Thoracic aorta (tissue), 2 donors: ENCODE measurements around the gene POU2AF3. TPM values are rescaled to one million over a fixed set of nuclear protein-coding genes. Genes with fewer than 3 reads are reported as not detected.

Source experiments
- ATAC-seq: fragments of 150-250 bp; one replicate; pipeline ENCODE4 v1.8.0; 2017; ENCODE audit warnings: low read depth; ENCODE audit not compliant: insufficient number of reproducible peaks, low FRiP score
- DNase-seq: peaks from one replicate; pipeline ENCODE4 v3.0.0-alpha.2; 2020; ENCODE audit warnings: low spot score
- H3K27ac ChIP-seq, 2 donors: fragments of 200-600 bp; sonication (generic); 1 replicate in 1 of 2; 2 replicates in 1 of 2; pipeline ENCODE4 v1.5.1; 2016; ENCODE audit warnings: mild to moderate bottlenecking in 2 of 2, moderate library complexity in 2 of 2
- H3K27me3 ChIP-seq: fragments of 200-600 bp; sonication (generic); replicated peaks from 2 replicates; pipeline ENCODE4 v1.6.0; 2016; ENCODE audit warnings: mild to moderate bottlenecking; ENCODE audit not compliant: insufficient read depth
- H3K36me3 ChIP-seq: fragments of 200-600 bp; sonication (generic); one replicate; pipeline ENCODE4 v1.5.1; 2016
- H3K4me1 ChIP-seq, 2 donors: fragments of 200-600 bp; sonication (generic); 1 replicate in 1 of 2; 2 replicates in 1 of 2; pipeline versions ENCODE4 v1.5.1 to v1.6.0; 2016; ENCODE audit warnings: low read depth in 2 of 2, mild to moderate bottlenecking in 1 of 2; ENCODE audit not compliant: control insufficient read depth in 1 of 2
- H3K4me3 ChIP-seq: fragments of 200-600 bp; sonication (generic); 2 replicates; pipeline ENCODE4 v1.5.1; 2016; ENCODE audit warnings: mild to moderate bottlenecking
- H3K9me3 ChIP-seq: fragments of 200-600 bp; sonication (generic); 2 replicates; pipeline ENCODE4 v1.5.1; 2016
- CTCF ChIP-seq: fragments of 200-600 bp; sonication (generic); IDR thresholded peaks from one replicate; pipeline ENCODE4 v1.5.1; 2019; ENCODE audit warnings: antibody characterized with exemption
- total RNA-seq, 2 donors: library from RNA; depleted of rRNA; stranded (reverse); fragments of >200 nt; gene quantifications; one replicate each; pipeline versions ENCODE4 v1.1.0 to v1.2.3, GENCODE V29; 2016

POU2AF3 gene
- total RNA-seq, 2 donors from 2014 or later = 1.7 TPM; not detected in 1

DNA sequence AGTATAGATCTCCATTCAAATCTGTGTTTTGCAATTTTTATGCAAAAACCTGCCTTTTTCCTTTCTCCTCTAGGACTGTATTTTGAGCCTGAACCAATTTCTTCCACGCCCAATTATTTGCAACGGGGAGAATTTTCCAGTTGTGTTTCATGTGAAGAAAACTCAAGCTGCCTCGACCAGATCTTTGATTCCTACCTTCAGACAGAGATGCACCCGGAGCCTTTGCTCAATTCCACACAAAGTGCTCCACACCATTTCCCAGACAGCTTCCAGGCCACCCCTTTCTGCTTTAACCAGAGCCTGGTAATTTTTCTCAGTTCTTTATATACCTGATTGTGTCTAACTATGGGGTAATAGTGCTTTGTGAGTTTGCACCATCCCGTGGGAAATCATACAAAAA lies 8.0 kb downstream of the POU2AF3 start:
- no peak for DNase-seq
- no peak for TF ChIP-seq CTCF
- Histone ChIP-seq H3K36me3 (no peaks in the 10 kb centered on the region), H3K4me1 (peaks cover 5 to 8% of the 10 kb centered on the region in 2 donors), H3K4me3 (no peak overlapping the region), H3K27me3 (no peaks in the 10 kb centered on the region), H3K27ac (no peak overlapping the region), H3K9me3 (no peaks in the 10 kb centered on the region)
- ATAC-seq = no peak

DNA sequence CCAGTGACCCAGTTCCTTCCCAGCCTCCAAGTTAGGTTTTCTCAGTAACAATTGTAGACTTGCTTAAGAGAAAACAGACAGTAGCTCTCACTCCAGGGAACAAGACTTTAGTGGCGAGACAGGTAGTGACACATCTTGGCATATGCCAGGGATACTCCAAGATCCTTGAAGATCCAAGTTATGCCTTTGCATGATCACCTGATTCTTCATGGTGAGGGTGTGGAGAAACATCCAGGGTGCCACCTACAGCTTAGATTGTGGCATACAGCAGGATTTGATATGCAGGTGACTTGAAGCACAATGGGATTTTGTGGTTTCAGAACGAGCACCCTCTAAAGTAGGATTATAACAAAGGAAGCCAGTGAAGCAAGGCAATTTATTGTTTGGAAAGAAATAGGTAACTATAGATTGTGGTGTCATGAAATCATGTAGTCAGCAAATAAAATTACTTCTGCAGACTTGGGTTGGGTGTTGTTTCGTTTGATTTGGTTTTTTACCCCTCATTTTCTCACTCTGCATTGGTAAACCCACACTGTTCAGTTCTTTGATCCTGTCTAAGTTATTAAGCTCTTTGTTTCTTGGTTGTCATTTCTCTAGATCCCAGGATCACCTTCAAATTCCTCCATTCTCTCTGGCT lies 9.2 kb downstream of the POU2AF3 start:
- TF ChIP-seq CTCF = no peak
- no peak for ATAC-seq
- Histone ChIP-seq H3K4me3 (no peak overlapping the region), H3K9me3 (no peaks in the 10 kb centered on the region), H3K27ac (no peak overlapping the region), H3K27me3 (no peaks in the 10 kb centered on the region), H3K36me3 (no peaks in the 10 kb centered on the region), H3K4me1 (peaks cover 5 to 8% of the 10 kb centered on the region in 2 donors)
- DNase-seq = no peak

- no peak for TF ChIP-seq CTCF
- H3K27me3 ChIP-seq = no peaks in the 10 kb centered on the region
- H3K4me3 ChIP-seq = no peak overlapping the region
- no peaks in the 10 kb centered on the region for H3K36me3 ChIP-seq
- DNase-seq = no peak
- H3K27ac ChIP-seq = no peak overlapping the region
- H3K9me3 ChIP-seq = no peaks in the 10 kb centered on the region
- H3K4me1 ChIP-seq = peaks cover 5% of the 10 kb centered on the region in 2 donors
- ATAC-seq = no peak
Observed at GRCh38 chr11:111308140-111308539, 9.8 kb downstream of the POU2AF3 start.

DNA sequence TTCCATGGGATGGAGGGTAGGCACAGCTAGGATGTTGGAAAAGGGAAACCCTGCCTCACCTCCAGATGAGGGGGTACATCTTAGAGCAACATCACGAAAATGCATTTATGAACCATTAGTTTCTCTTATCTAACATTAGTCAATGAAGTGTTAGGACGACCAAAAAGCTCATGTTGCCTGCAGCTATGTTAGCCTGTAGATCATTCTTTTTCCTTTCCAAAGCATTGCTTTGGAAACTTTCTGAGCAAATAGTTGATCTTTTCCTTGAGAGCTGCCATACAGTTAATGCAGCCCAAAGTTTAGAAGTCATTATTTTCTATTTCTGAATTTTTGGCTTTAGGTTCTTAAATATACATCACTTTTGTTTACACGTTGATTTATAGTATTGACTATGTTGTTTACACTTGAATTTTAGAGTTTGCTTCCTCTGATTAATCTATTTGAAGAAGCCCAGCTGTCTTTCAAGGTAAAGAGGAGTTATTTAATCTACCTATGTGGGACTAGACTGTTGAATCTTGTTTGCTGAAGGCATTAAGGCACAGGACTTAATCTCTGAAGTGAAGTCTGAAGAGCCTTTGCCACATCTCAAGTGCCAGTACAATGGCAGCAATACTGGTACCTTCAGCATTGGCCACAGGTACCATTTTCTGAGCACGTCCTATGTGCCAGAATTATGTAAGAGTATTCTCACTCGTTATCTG lies 11.0 kb downstream of the POU2AF3 start:
- ATAC-seq (no peak), DNase-seq (no peak)
- H3K27ac ChIP-seq = no peak overlapping the region
- no peaks in the 10 kb centered on the region for H3K9me3 ChIP-seq
- H3K4me3 ChIP-seq = no peak overlapping the region
- H3K27me3 ChIP-seq = no peaks in the 10 kb centered on the region
- H3K36me3 ChIP-seq = no peaks in the 10 kb centered on the region
- TF ChIP-seq CTCF = no peak
- H3K4me1 ChIP-seq = no peaks in the 10 kb centered on the region

GRCh38 chr11:111310088-111310487 lies 11.7 kb downstream of the POU2AF3 start:
- TF ChIP-seq CTCF = no peak
- no peaks in the 10 kb centered on the region for H3K9me3 ChIP-seq
- H3K27ac ChIP-seq = no peak overlapping the region
- no peaks in the 10 kb centered on the region for H3K4me1 ChIP-seq
- ATAC-seq (no peak), DNase-seq (no peak)
- no peaks in the 10 kb centered on the region for H3K27me3 ChIP-seq
- no peaks in the 10 kb centered on the region for H3K36me3 ChIP-seq
- H3K4me3 ChIP-seq = no peak overlapping the region
